Astrocyte (in vitro differentiated cells and primary cell): ENCODE data around the gene SNX10. TPM values are rescaled to one million over a fixed set of nuclear protein-coding genes. Genes with fewer than 3 reads are reported as not detected.

Experiments
- DNase-seq: peaks from one replicate; pipeline ENCODE4 v3.0.0-alpha.2; 2010; ENCODE audit warnings: low read depth
- FAIRE-seq: peaks from 2 replicates; lab custom pipeline; 2011; peaks lifted over from hg19 to GRCh38; lab: Jason Lieb, UNC
- H2AFZ ChIP-seq: 2 replicates; pipeline ENCODE4 v1.6.0; 2012; ENCODE audit warnings: low read depth, low read length, inconsistent platforms
- H3K27ac ChIP-seq: 2 replicates; pipeline ENCODE4 v1.5.1; 2011; ENCODE audit warnings: low read depth, low read length, inconsistent platforms
- H3K27me3 ChIP-seq: 2 replicates; pipeline ENCODE4 v1.6.0; 2011; ENCODE audit warnings: low read length, inconsistent platforms; ENCODE audit not compliant: insufficient read depth
- H3K36me3 ChIP-seq: 2 replicates; pipeline ENCODE4 v1.5.1; 2011; ENCODE audit warnings: low read length, inconsistent platforms; ENCODE audit not compliant: insufficient read depth
- H3K4me1 ChIP-seq: 2 replicates; pipeline ENCODE4 v1.5.1; 2011; ENCODE audit warnings: low read length, inconsistent platforms; ENCODE audit not compliant: insufficient read depth
- H3K4me2 ChIP-seq: 2 replicates; pipeline ENCODE4 v1.6.0; 2012; ENCODE audit warnings: low read length, inconsistent platforms
- H3K4me3 ChIP-seq: 2 replicates; pipeline ENCODE4 v1.5.1; 2011; ENCODE audit warnings: low read depth, mild to moderate bottlenecking, low read length, inconsistent platforms; ENCODE audit not compliant: insufficient read depth
- H3K79me2 ChIP-seq: 2 replicates; pipeline ENCODE4 v1.6.0; 2012; ENCODE audit warnings: mild to moderate bottlenecking, low read length, inconsistent platforms; ENCODE audit not compliant: insufficient read depth
- H3K9ac ChIP-seq: 2 replicates; pipeline ENCODE4 v1.6.0; 2012; ENCODE audit warnings: mild to moderate bottlenecking, low read length, inconsistent platforms
- H3K9me3 ChIP-seq: 2 replicates; pipeline ENCODE4 v1.5.1; 2012; ENCODE audit warnings: low read depth, mild to moderate bottlenecking, low read length, inconsistent platforms; ENCODE audit not compliant: insufficient read depth
- H4K20me1 ChIP-seq: 2 replicates; pipeline ENCODE4 v1.6.0; 2012; ENCODE audit warnings: low read length, inconsistent platforms; ENCODE audit not compliant: insufficient read depth
- H3K27ac Mint-ChIP-seq: one replicate; pipeline ENCODE4 v1.8.0; 2021; ENCODE audit warnings: mild to moderate bottlenecking, mixed read lengths; ENCODE audit not compliant: unreplicated experiment
- H3K27me3 Mint-ChIP-seq: one replicate; pipeline ENCODE4 v1.8.0; 2021; ENCODE audit warnings: low read depth, mixed read lengths; ENCODE audit not compliant: unreplicated experiment
- H3K36me3 Mint-ChIP-seq: one replicate; pipeline ENCODE4 v1.8.0; 2021; ENCODE audit warnings: low read depth, mixed read lengths; ENCODE audit not compliant: unreplicated experiment
- H3K4me1 Mint-ChIP-seq: one replicate; pipeline ENCODE4 v1.8.0; 2021; ENCODE audit warnings: low read depth, mixed read lengths; ENCODE audit not compliant: unreplicated experiment
- H3K4me3 Mint-ChIP-seq: one replicate; pipeline ENCODE4 v1.8.0; 2021; ENCODE audit warnings: mild to moderate bottlenecking, moderate library complexity, mixed read lengths; ENCODE audit not compliant: unreplicated experiment
- H3K9me3 Mint-ChIP-seq: one replicate; pipeline ENCODE4 v1.8.0; 2021; ENCODE audit warnings: mild to moderate bottlenecking, mixed read lengths; ENCODE audit not compliant: unreplicated experiment
- CTCF ChIP-seq: IDR thresholded peaks from 2 replicates; pipeline ENCODE4 v1.5.1; 2011; ENCODE audit warnings: low read depth, mild to moderate bottlenecking, inconsistent platforms, low read length, moderate library complexity; ENCODE audit not compliant: insufficient read depth
- EZH2 ChIP-seq: IDR thresholded peaks from 2 replicates; pipeline ENCODE4 v1.6.1; 2012; ENCODE audit warnings: mild to moderate bottlenecking, low read length, inconsistent platforms; ENCODE audit not compliant: insufficient read depth
- total RNA-seq: library from RNA; stranded (reverse); gene quantifications from 2 replicates; pipeline ENCODE4 v1.2.1, GENCODE V29; 2021

Gene SNX10
- total RNA-seq, 1 donor from 2014 or later = 5.4 TPM

GRCh38 chr7:26416004-26416403 lies 124.3 kb downstream of the SNX10 start:
- no peak overlapping the region for H2AFZ ChIP-seq
- no peaks in the 10 kb centered on the region for H3K4me1 ChIP-seq
- TF ChIP-seq CTCF (no peak), EZH2 (no peak)
- FAIRE-seq = no peak
- no peaks in the 10 kb centered on the region for H4K20me1 ChIP-seq
- no peak overlapping the region for H3K27ac ChIP-seq
- H3K4me1 Mint-ChIP-seq = peaks cover 12% of the 10 kb centered on the region
- DNase-seq = no peak
- no peaks in the 10 kb centered on the region for H3K27me3 ChIP-seq
- no peaks in the 10 kb centered on the region for H3K9me3 ChIP-seq
- no peak overlapping the region for H3K4me3 ChIP-seq
- H3K27me3 Mint-ChIP-seq = peaks cover 8% of the 10 kb centered on the region
- H3K4me3 Mint-ChIP-seq = no peak overlapping the region
- H3K27ac Mint-ChIP-seq = no peak overlapping the region
- no peaks in the 10 kb centered on the region for H3K79me2 ChIP-seq
- H3K9me3 Mint-ChIP-seq = no peaks in the 10 kb centered on the region
- no peak overlapping the region for H3K4me2 ChIP-seq
- H3K36me3 ChIP-seq = no peaks in the 10 kb centered on the region
- no peak overlapping the region for H3K9ac ChIP-seq
- H3K36me3 Mint-ChIP-seq = no peaks in the 10 kb centered on the region

- Mint-ChIP-seq H3K4me3 (no peak overlapping the region), H3K4me1 (peaks cover 12% of the 10 kb centered on the region), H3K27me3 (peaks cover 3% of the 10 kb centered on the region), H3K9me3 (no peaks in the 10 kb centered on the region), H3K27ac (peak overlapping the region; percentile 70), H3K36me3 (no peaks in the 10 kb centered on the region)
- DNase-seq (no peak), FAIRE-seq (no peak)
- Histone ChIP-seq H3K9ac (no peak overlapping the region), H3K4me3 (no peak overlapping the region), H3K27me3 (no peaks in the 10 kb centered on the region), H3K27ac (no peak overlapping the region), H3K4me2 (no peak overlapping the region), H3K9me3 (no peaks in the 10 kb centered on the region), H4K20me1 (no peaks in the 10 kb centered on the region), H2AFZ (no peak overlapping the region), H3K36me3 (no peaks in the 10 kb centered on the region), H3K4me1 (no peaks in the 10 kb centered on the region), H3K79me2 (no peaks in the 10 kb centered on the region)
- TF ChIP-seq EZH2 (no peak), CTCF (no peak)
Observed at GRCh38 chr7:26417911-26418413, 126.3 kb downstream of the SNX10 start.

GRCh38 chr7:26419198-26419597 lies 127.5 kb downstream of the SNX10 start:
- no peaks in the 10 kb centered on the region for H3K27me3 ChIP-seq
- no peak overlapping the region for H3K4me2 ChIP-seq
- Mint-ChIP-seq H3K4me1 (peaks cover 12% of the 10 kb centered on the region), H3K4me3 (no peak overlapping the region), H3K9me3 (no peaks in the 10 kb centered on the region), H3K27me3 (no peaks in the 10 kb centered on the region), H3K36me3 (no peaks in the 10 kb centered on the region), H3K27ac (no peak overlapping the region)
- no peak overlapping the region for H3K4me3 ChIP-seq
- H4K20me1 ChIP-seq = no peaks in the 10 kb centered on the region
- no peaks in the 10 kb centered on the region for H3K36me3 ChIP-seq
- no peaks in the 10 kb centered on the region for H3K9me3 ChIP-seq
- H3K27ac ChIP-seq = no peak overlapping the region
- TF ChIP-seq CTCF (no peak), EZH2 (no peak)
- no peak overlapping the region for H3K9ac ChIP-seq
- no peaks in the 10 kb centered on the region for H3K79me2 ChIP-seq
- DNase-seq = no peak
- H2AFZ ChIP-seq = no peak overlapping the region
- H3K4me1 ChIP-seq = no peaks in the 10 kb centered on the region
- FAIRE-seq = no peak
